PC-3 (cell line): Measurements from ENCODE around the gene TMEM273. TPM values are rescaled to one million over a fixed set of nuclear protein-coding genes. Genes with fewer than 3 reads are reported as not detected.

ENCODE experiments used
- ATAC-seq: fragments of 200-7000 bp; cut with Tn5 transposase; 2 replicates; pipeline ENCODE4 v1.9.1; 2020; ENCODE audit warnings: mild to moderate bottlenecking, moderate library complexity
- BruUV-seq: library from RNA; stranded (reverse); fragments of 400-500 nt; replicated peaks from 2 replicates; lab custom pipeline; 2021; lab: Mats Ljungman, UMichigan
- CTCF ChIA-PET: fragments of 300-600 bp; sonication (Branson Sonifier 250); formaldehyde crosslinking; loops from one replicate; lab custom pipeline; 2022; ENCODE audit warnings: antibody characterized with exemption; lab: Charles Lee
- POLR2A ChIA-PET: fragments of 300-600 bp; sonication (Branson Sonifier 250); formaldehyde crosslinking; loops from one replicate; lab custom pipeline; 2022; ENCODE audit warnings: antibody characterized with exemption; ENCODE audit not compliant: unreplicated experiment; lab: Charles Lee
- DNase-seq: peaks from one replicate; pipeline ENCODE4 v3.0.0-alpha.2; 2015
- H2AFZ ChIP-seq: fragments of 300-600 bp; sonication (generic); 2 replicates; pipeline ENCODE4 v1.6.0; 2016; ENCODE audit warnings: antibody characterized with exemption, low read length
- H3F3A ChIP-seq: fragments of 300-600 bp; sonication (generic); one replicate; pipeline ENCODE4 v1.6.0; 2017; ENCODE audit warnings: antibody characterized with exemption, low read length, control low read depth, mild to moderate bottlenecking; ENCODE audit not compliant: unreplicated experiment
- H3K27ac ChIP-seq: fragments of 300-600 bp; sonication (generic); 2 replicates; pipeline ENCODE4 v1.5.1; 2016; ENCODE audit warnings: mild to moderate bottlenecking, low read length
- H3K27me3 ChIP-seq: fragments of 300-600 bp; sonication (generic); 2 replicates; pipeline ENCODE4 v1.6.1; 2016; ENCODE audit warnings: low read length, mixed read lengths
- H3K36me3 ChIP-seq: fragments of 300-600 bp; sonication (generic); 2 replicates; pipeline ENCODE4 v1.6.1; 2016; ENCODE audit warnings: low read depth, mixed run types, low read length, mixed read lengths
- H3K4me1 ChIP-seq: fragments of 300-600 bp; sonication (generic); 2 replicates; pipeline ENCODE4 v1.5.1; 2016; ENCODE audit warnings: low read length; ENCODE audit not compliant: insufficient read depth
- H3K4me2 ChIP-seq: fragments of 300-600 bp; sonication (generic); 2 replicates; pipeline ENCODE4 v1.6.0; 2016; ENCODE audit warnings: low read length
- H3K4me3 ChIP-seq: fragments of 300-600 bp; sonication (generic); 2 replicates; pipeline ENCODE4 v1.5.1; 2016; ENCODE audit warnings: mild to moderate bottlenecking, low read length, mixed read lengths
- H3K79me2 ChIP-seq: fragments of 300-600 bp; sonication (generic); 2 replicates; pipeline ENCODE4 v1.6.1; 2017; ENCODE audit warnings: low read length, mixed read lengths
- H3K9ac ChIP-seq: fragments of 300-600 bp; sonication (generic); 2 replicates; pipeline ENCODE4 v1.6.0; 2016; ENCODE audit warnings: mild to moderate bottlenecking, low read length
- H3K9me2 ChIP-seq: fragments of 300-600 bp; sonication (generic); replicated peaks from 2 replicates; pipeline ENCODE4 v1.6.1; 2016; ENCODE audit warnings: mixed run types, low read length, mixed read lengths
- H3K9me3 ChIP-seq: fragments of 300-600 bp; sonication (generic); 2 replicates; pipeline ENCODE4 v1.6.1; 2016; ENCODE audit warnings: low read length, mixed read lengths
- H4K20me1 ChIP-seq: fragments of 300-600 bp; sonication (generic); 2 replicates; pipeline ENCODE4 v1.6.1; 2016; ENCODE audit warnings: low read length, mixed read lengths
- CTCF ChIP-seq: fragments of 300-600 bp; sonication (generic); conservative IDR thresholded peaks from 2 replicates; pipeline ENCODE4 v1.5.1; 2017; ENCODE audit warnings: antibody characterized with exemption, low read depth, mild to moderate bottlenecking, low read length
- EZH2 ChIP-seq: fragments of 300-600 bp; sonication (generic); IDR thresholded peaks from one replicate; pipeline ENCODE4 v1.6.1; 2017; ENCODE audit warnings: antibody characterized with exemption, mild to moderate bottlenecking, low read length; ENCODE audit not compliant: unreplicated experiment
- EZH2phosphoT487 ChIP-seq: fragments of 300-600 bp; sonication (generic); IDR thresholded peaks from 2 replicates; pipeline ENCODE4 v1.6.1; 2018; ENCODE audit warnings: mild to moderate bottlenecking, antibody characterized with exemption, low read length, borderline replicate concordance
- intact Hi-C: fragments of 100-400 bp; cut with micrococcal nuclease; formaldehyde crosslinking; loops from 2 replicates; pipeline ENCODE4 v1.9.0; 2023
- total RNA-seq: library from RNA; depleted of rRNA; stranded (reverse); fragments of >200 nt; gene quantifications from 2 replicates; pipeline ENCODE4 v1.2.3, GENCODE V29; 2014

The TMEM273 gene
- total RNA-seq, 1 experiment from 2014 or later, result not detected

GRCh38 chr10:49174261-49174925 is 13.8 kb downstream of the TMEM273 start:
- CTCF ChIA-PET, result no interaction called here
- POLR2A ChIA-PET, result interaction anchor here (0.5 kb wide), 1 partner anchor 120 kb away, joined by 3 read pairs; no protein-coding TSS in a partner anchor
- intact Hi-C loops, result no loop called here

DNA sequence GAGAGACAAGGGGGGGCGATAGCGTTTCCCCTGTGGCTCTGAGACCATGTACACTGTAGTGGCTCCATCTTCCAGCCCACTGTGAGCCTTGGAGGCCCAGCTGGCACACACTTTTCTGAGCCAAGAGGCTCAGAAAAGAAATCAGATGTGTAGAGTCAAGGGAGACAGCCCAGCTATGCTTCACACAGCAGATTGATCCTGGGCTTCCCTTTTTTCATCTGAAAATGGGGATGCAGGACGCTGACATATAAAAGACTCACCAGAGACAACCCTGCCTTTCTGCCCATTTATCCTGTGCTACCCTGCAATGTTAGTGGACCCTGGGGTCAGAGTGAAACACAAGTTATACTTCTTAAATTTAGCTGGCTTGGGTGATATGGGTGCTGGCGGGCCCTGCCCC is 14.3 kb downstream of the TMEM273 start:
- Histone ChIP-seq H2AFZ (no peak overlapping the region), H3K4me2 (no peak overlapping the region), H3K9me2 (no peaks in the 10 kb centered on the region), H3K27me3 (peaks cover 10% of the 10 kb centered on the region; the same call in 1 of the 2 replicates), H3K9me3 (no peaks in the 10 kb centered on the region), H3K36me3 (no peaks in the 10 kb centered on the region), H3K4me3 (no peak overlapping the region), H3K4me1 (peaks cover 18% of the 10 kb centered on the region), H3F3A (no peaks in the 10 kb centered on the region), H4K20me1 (no peaks in the 10 kb centered on the region), H3K27ac (no peak overlapping the region), H3K9ac (no peak overlapping the region), H3K79me2 (no peaks in the 10 kb centered on the region)
- ATAC-seq (no peak), DNase-seq (no peak)
- ChIA-PET POLR2A (no interaction called here), CTCF (no interaction called here)
- intact Hi-C loops, result no loop called here
- no peak for TF ChIP-seq EZH2phosphoT487
- TF ChIP-seq EZH2, result no peak
- no peak for TF ChIP-seq CTCF
- BruUV-seq, result no TSS peak

More at GRCh38 chr10:49174261-49174925, 13.8 kb downstream of the TMEM273 start:
- Histone ChIP-seq H4K20me1 (no peaks in the 10 kb centered on the region), H3K9me2 (no peaks in the 10 kb centered on the region), H3K27me3 (peaks cover 10% of the 10 kb centered on the region; the same call in 1 of the 2 replicates), H3K9me3 (no peaks in the 10 kb centered on the region), H3K4me2 (no peak overlapping the region), H3K9ac (no peak overlapping the region), H3F3A (no peaks in the 10 kb centered on the region), H3K36me3 (no peaks in the 10 kb centered on the region), H3K4me3 (no peak overlapping the region), H2AFZ (no peak overlapping the region), H3K27ac (no peak overlapping the region), H3K79me2 (no peaks in the 10 kb centered on the region), H3K4me1 (peaks cover 18% of the 10 kb centered on the region)
- no peak for DNase-seq
- no peak for TF ChIP-seq CTCF
- TF ChIP-seq EZH2phosphoT487, result no peak
- no peak for TF ChIP-seq EZH2
- ATAC-seq, result no peak
- BruUV-seq, result no TSS peak

- H3K4me1 ChIP-seq, result peaks cover 17% of the 10 kb centered on the region
- no peaks in the 10 kb centered on the region for H3K9me3 ChIP-seq
- no peak overlapping the region for H3K4me3 ChIP-seq
- no peak overlapping the region for H3K4me2 ChIP-seq
- TF ChIP-seq CTCF (no peak), EZH2phosphoT487 (no peak), EZH2 (no peak)
- ChIA-PET CTCF (no interaction called here), POLR2A (no interaction called here)
- H3F3A ChIP-seq, result no peaks in the 10 kb centered on the region
- ATAC-seq, result no peak
- no peaks in the 10 kb centered on the region for H3K9me2 ChIP-seq
- peaks cover 10% of the 10 kb centered on the region; the same call in 1 of the 2 replicates for H3K27me3 ChIP-seq
- H3K79me2 ChIP-seq, result no peaks in the 10 kb centered on the region
- H3K27ac ChIP-seq, result no peak overlapping the region
- BruUV-seq, result no TSS peak
- intact Hi-C loops, result no loop called here
- no peak overlapping the region for H2AFZ ChIP-seq
- H4K20me1 ChIP-seq, result no peaks in the 10 kb centered on the region
- no peak overlapping the region for H3K9ac ChIP-seq
- no peaks in the 10 kb centered on the region for H3K36me3 ChIP-seq
- no peak for DNase-seq
Observed at GRCh38 chr10:49173201-49173772, 14.9 kb downstream of the TMEM273 start.
